Amniotic epithelial cell (primary cell): ENCODE data around the gene OBSCN.

Source experiments
- DNase-seq: peaks from one replicate; pipeline ENCODE4 v3.0.0-alpha.2; 2010; ENCODE audit warnings: low read depth

The OBSCN gene

DNA sequence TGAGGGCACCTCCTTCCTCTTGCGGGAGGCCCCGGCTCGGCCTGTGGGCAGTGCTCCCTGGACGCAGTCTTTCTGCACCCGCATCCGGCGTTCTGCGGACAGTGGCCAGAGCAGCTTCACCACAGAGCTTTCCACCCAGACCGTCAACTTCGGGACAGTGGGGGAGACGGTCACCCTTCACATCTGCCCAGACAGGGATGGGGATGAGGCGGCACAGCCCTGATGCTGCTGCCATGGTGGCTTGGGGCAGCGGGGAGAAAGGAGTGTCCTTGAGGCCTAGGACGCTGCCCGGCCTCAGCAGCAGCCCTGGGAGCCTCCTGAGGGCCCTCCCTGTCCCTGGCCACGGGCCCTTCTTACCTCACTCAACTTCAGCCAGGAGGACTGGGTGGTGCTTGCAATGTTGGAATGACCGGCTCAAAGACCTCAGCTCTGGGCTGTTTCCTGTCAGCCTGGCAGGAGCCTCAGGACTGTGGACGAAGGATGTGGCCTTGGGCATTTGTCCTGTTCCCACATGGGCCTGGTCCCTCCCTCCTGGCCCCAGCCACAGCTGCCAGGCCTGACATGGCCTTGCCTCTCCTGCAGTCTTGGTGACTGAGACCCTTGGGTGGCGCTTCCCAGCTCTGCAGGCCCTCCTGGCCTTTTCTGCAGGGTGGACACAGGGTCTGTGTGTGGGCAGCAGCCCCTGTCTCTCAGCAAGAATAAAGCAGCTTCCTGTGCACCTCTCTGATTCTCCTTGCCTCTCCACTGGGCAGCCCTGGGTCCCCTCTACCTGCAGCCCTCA is 152.9 kb downstream of the OBSCN start:
- DNase-seq = no peak

DNA sequence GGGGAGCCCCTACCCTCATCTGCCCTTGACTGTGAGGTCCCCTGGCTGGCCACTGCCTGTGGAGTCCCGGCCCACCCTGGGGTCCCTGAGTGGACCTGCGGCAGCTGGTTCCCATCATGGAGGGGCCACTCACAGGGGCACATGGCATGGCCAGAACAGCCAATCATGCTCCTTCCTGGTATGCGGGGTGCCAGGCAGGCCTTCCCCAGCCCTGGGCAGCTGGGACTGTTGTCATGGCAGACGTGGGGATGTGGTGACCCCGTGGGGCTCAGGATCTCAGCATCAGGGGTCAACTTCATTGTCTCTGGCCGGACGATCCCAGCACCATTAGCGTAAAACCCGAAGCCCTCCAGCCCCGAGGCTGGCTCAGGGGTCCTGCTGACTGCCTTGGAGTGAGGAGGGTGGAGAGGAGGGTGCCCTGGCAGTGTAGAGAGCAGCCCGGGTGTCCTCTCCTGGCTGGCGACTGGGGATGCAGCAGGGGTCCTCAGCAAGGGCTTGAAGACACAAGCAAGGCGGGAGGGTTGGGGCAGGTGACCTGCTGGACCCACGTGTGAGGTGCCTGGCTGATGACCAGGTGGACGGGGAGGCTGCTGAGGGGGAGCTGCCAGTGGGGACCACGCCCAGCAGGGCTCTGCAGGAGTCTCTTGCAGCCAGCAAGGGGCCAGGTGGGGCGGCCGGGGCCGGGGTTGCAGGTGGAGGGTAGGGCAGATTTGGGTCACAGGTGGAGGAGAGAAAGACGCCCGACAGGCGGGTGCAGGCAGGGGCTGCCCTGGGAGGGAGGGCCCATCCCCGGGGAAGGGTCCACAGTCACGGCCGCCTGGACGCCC is 153.7 kb downstream of the OBSCN start:
- DNase-seq = no peak

DNA sequence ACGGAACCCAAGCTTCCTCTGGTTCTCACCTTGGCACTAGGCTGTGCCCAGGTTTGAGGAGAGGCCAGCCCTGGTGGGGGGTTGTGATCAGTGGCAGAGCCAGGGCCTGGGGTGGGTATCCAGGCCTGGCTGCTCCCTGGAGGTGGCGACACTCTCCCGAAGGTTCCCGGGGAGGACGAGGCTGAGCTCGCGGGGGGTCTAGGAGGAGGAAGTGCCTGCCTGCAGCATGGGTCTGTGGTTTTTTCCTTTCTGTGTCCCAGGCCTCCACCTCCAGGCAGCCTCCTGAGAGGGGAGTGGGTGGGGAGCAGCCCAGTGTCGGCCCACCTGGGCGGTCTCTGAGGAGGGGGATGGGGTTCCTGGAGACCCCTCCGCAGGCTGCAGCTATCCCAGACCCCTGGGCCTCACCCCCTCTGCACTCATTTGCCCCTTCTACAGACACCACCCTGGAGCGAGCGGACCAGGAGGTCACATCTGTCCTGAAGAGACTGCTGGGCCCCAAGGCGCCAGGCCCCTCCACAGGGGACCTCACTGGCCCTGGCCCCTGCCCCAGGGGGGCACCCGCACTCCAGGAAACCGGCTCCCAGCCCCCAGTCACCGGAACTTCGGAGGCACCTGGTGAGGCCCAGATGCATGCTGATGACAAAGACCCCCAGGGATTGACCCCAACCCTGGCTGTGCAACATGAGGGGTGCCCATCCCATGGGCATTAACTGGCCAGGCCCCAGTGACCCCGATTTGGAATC is 154.5 kb downstream of the OBSCN start:
- DNase-seq = no peak

DNA sequence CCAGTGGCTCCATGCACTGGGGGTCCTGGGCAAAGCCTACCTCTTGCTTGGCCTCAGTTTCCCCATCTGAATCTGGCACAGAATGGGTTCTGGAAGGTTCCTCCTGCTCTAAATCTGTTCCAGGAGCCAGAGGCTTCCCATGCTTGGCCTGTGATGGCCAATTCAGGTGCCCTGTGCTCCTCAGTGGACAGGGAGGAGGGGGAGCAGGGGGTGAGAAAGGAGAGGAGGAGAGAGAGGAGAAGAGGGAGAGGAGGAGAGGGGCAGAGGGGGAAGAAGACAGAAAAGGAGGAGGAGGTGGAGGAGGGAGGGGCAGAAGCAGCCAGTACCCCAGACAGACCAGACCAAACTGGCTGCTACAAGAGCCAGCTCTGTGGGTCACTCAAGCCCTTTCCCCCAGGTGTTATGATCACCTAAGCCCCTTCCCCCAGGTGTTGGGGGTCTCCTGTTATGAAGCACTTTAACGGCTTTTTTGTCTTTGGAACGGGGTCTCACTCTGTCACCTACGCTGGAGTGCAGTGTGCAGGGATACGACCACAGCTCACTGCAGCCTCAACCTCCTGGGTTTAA is 155.1 kb downstream of the OBSCN start:
- no peak for DNase-seq

DNA sequence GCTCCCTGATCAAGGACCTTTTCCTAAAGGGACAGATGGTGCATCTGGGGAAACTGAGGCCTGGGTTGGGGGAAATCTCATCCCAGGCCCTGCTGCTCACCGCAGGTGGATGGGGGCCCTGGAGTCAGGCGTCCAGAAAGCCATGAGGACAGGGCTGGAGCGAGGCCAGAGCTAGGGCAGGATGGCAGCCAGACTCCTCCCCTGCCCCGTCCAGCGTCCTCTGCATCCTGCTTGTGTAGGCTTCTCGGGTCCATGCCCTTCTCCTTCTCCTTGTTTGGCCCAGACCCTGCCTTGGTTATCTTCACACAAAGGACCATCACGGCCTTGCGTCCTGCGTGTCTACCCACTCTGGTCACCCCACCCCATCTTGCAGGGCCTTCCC is 155.8 kb downstream of the OBSCN start:
- DNase-seq = no peak

DNA sequence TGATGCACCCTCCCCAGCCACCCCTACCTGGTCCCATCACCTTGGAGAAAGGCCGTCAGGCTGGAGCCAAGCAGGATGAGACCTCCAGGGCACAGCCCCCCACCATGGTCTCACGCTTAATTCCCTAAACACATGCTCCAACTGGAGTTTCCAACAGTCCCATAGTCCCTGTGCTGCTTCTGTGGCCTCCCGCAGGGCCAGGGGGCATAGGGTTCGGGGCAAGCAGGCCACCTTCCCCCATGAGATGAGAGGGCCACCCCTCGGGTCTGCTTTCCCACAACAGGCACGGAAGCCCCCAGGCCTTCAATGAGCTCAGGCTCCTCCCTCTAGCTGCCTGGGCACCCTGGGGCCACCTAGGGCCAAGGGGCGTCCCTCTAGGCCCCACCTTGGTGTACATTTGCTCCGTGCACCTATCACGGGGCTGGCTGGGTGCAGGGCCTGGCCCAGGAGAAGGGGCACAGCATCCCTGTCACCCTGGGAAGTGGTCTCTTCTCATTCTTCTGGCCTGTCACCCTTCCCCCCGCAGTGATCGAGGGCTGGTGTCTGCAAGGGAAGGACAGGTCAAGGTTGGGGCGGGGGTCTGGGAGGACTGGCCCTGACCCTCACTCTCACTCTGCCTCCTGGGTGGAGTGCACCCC is 156.3 kb downstream of the OBSCN start:
- DNase-seq = no peak

DNA sequence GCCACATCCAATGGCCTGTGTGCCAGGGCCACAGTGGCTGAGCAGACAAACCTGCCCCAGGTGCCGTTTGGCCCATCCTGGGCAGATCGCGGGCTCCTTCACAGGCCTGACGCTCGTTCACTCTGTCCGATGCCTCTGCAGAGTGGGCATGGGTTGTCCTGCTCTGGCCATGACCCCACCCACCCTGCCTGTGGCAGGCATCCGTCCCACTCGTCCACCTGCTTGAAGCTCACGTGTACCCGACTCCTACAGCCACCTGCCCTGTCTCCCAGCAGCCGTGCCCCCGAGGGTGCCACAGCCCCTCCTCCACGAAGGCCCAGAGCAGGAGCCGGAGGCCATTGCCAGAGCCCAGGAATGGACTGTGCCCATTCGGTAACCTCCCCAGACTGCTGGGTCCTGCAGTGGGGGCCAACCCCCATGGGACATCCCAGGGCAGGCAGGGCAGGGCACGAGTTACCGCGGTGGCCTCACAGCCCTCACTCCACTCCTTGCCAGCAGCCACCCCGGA is 156.9 kb downstream of the OBSCN start:
- no peak for DNase-seq

DNA sequence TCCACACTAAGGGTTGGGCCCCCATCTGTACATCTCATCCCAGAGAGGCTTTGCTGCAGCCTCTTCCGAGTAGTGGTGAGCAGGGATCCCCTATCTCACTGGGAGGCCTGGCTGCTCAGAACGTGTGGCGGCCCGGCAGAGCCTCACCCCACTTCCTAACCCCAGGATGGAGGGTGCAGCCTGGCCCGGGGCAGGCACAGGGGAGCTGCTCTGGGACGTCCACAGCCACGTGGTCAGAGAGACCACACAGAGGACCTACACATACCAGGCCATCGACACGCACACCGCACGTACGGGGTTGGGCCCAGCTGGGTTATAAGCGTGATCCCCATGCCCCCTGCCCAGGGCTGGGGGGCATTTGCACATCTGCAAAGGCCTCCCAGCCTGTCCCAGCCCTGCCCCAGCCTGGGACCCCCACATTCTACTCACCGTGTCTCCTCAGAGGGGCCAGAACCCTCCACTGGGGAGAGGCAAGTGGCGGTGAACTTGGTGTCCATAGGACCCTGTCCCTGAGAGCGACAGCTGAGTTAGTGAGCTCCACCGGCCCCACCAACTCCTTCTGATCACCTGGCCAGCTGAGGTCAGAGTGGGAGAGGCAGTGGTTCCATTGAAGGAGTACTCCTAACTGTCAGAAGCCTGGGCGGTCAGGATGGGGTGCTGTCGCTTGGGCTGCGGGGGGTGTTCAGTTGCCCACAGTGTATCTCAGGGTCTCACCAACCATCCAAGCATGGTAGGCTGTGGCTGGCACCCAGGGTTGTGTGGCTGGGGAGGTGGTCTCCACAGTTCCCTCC is 157.6 kb downstream of the OBSCN start:
- no peak for DNase-seq

DNA sequence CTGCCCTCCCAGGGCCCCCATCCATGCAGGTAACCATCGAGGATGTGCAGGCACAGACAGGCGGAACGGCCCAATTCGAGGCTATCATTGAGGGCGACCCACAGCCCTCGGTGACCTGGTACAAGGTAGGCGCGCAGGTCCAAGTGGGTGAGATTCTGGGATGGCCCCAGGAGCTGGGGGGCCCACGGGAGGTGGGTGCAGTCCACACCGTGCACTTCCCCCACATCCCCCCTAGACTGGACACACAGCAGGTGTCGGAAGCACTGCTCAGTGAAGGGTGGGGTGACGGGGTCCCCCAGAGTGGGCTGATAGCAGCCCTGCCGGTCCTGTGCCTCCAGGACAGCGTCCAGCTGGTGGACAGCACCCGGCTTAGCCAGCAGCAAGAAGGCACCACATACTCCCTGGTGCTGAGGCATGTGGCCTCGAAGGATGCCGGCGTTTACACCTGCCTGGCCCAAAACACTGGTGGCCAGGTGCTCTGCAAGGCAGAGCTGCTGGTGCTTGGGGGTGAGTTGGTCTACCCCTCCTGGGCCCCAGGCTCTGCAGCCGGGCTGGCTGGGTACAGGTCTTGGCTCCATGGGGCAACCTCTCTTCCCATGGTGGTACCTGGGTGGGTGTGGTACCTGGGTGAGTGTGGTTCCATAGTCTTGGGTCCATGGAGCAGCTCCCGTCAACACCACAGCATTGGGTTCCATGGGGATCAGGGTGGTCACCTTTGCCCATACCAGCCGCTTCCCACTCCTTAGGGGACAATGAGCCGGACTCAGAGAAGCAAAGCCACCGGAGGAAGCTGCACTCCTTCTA is 158.4 kb downstream of the OBSCN start:
- DNase-seq = no peak

DNA sequence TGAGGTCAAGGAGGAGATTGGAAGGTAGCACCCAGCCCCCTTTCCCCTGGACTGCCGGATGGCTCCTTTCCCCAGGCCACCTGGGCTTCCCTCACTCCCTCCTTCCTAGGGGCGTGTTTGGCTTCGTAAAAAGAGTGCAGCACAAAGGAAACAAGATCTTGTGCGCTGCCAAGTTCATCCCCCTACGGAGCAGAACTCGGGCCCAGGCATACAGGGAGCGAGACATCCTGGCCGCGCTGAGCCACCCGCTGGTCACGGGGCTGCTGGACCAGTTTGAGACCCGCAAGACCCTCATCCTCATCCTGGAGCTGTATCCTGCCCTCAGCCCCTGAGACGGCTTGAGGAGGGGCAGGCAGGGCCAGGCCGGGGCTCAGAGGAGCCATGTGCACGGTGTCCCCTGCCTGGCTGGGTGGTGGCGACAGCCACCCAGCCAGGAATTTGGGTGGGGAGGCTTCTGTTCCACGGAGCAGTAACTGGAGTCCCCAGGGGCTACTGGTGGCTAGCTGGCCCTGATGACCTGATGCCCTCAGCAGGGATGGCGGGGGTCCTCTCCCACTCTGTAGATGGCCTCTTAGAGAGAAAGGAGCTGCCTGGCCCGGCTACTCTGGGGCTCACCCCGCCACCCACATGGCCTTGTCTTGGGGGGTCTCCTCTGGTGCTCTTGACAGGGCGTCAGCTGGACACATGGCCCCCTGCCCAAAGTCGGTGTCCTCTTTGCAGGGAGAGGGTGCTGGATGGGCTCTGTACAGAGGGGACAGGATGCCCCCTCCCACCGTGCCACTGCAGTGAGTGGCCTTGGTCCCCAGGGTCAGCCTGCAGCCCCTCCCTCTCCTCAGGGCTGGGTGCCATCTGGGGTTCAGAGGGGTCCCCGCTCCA is 159.3 kb downstream of the OBSCN start:
- DNase-seq = no peak

DNA sequence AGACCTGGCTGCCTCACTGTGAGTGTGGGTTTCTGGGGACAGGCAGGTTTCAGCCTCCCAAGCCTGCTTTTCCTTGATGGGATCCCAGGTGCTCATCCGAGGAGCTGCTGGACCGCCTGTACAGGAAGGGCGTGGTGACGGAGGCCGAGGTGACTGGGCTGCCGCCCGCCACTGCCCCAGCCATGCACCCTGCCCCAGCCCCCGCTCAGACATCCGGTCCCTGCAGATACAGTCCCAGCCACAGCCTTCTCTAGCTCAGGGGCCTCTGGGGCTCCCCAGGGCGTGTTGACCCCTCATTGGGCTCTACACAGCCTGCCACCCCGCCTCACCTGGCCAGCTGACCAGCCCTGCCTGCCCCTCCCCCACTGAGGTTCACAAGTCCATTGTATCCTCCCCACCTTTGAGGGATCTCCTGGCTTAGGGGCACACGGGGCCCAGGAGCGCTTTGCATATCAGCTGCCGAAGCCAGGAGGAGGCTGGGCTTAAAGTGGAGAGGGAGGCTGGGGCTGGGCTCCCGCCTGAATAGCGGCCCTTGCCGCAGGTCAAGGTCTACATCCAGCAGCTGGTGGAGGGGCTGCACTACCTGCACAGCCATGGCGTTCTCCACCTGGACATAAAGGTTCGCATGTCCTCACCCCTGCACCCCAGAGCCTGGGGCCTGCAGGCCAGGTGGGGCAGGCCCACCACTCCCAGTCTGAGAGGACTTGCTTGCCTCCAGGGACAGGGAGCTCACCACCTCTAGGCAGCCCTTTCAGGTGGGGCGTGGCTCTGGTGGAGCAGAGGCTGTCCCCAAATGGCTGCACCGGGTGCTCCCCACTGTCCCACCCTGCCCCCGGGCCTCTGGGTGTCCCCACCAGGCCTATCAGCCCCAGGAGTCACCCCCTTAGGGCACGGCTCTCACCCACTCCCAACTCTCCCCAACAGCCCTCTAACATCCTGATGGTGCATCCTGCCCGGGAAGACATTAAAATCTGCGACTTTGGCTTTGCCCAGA is 160.3 kb downstream of the OBSCN start:
- no peak for DNase-seq

DNA sequence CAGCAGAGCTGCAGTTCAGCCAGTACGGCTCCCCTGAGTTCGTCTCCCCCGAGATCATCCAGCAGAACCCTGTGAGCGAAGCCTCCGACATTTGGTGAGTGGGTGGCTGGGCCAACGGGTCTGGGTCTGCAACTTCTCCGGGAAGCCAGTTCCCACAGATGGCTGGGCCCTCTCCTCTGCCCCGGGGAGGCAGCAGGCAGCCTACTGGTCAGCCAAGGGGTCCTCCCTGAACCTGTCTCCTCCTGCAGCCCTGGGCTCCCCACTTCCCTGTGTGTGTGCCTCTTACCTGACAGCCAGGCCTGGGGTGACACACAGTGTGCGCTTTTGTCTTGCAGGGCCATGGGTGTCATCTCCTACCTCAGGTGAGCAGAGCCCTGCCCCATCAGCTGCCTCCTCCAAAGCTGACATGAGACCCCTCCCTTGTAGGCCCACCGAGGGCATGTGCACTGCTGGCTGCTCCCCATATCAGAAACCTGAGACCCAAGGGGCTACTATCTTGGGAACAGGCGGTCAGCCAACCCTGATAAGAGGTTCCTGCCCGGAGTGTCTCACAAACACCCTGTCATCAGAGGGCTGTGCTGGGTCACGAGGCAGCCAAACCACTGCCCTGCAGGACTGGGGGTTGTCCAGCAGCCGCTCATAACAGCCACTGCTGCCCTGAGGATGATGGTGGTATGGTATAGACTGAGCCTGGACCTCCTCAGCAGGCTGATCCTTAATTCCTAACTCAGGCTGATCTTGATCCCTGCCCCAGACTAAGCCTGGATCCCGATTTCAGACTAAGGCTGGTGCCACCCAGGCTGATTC is 161.2 kb downstream of the OBSCN start:
- peak; percentile 11 for DNase-seq

DNA sequence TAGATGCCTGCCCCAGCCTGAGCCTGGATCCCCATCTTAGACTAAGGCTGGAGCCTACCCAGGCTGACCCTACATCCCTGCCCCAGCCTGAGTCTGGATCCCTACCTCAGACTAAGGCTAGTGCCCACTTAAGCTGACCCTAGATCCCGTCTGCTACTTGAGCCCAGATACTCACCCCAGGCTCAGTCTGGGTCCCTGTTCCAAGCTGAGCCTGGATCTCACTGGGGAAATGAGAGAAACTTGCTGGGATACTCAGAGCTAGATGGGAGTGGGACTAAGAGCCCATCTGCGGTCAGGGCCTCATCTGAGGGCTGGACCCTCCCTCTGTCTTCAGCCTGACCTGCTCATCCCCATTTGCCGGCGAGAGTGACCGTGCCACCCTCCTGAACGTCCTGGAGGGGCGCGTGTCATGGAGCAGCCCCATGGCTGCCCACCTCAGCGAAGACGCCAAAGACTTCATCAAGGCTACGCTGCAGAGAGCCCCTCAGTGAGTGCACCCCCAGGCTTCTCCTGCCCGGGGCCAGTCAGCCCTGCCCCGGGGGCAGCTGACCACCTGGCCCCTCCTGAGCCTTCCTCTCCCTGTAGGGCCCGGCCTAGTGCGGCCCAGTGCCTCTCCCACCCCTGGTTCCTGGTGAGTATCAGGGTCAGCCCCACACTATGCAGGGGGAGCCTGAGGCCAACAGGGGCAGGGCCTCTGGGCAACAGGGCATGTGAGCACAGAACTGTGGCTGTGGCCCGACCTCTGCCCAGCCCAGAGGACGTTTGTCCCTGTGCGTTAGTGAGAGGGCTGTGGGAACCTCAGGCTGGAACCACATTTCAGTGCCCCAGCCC is 162.0 kb downstream of the OBSCN start:
- DNase-seq = no peak

DNA sequence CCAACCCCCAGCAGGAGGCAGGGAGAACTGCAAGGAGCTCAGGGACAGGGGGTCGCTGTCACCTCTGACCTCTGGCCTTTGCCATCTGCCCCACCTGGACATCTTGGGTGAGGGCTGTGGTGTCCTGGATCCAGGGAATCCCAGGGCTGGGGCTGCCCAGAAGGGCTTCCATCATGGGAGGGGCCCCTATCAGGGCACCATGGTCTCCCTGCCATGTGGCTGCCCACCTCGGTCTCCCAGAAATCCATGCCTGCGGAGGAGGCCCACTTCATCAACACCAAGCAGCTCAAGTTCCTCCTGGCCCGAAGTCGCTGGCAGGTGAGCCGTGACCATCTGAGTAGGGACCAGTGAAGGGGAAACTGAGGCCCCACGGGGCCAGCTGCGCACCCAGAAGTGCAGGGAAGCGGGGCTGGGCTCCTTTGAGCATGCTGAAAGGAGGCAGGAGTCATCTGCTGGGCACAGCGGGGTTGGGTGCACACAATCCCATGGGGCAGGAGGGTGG is 162.6 kb downstream of the OBSCN start:
- DNase-seq = no peak

DNA sequence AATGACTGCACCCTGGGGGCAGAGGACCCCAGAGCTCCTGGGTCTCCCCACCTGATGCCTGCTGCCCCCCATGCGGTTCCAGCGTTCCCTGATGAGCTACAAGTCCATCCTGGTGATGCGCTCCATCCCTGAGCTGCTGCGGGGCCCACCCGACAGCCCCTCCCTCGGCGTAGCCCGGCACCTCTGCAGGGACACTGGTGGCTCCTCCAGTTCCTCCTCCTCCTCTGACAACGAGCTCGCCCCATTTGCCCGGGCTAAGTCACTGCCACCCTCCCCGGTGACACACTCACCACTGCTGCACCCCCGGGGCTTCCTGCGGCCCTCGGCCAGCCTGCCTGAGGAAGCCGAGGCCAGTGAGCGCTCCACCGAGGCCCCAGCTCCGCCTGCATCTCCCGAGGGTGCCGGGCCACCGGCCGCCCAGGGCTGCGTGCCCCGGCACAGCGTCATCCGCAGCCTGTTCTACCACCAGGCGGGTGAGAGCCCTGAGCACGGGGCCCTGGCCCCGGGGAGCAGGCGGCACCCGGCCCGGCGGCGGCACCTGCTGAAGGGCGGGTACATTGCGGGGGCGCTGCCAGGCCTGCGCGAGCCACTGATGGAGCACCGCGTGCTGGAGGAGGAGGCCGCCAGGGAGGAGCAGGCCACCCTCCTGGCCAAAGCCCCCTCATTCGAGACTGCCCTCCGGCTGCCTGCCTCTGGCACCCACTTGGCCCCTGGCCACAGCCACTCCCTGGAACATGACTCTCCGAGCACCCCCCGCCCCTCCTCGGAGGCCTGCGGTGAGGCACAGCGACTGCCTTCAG is 163.3 kb downstream of the OBSCN start:
- DNase-seq = no peak
